ENCODE results near the gene PTPN2.

PTPN2 gene

GRCh38 chr18:12857215-12857905, 26.7 kb downstream of the PTPN2 start:
- peak; percentile 23 for DNase-seq

- DNase-seq: no peak
Observed at GRCh38 chr18:12855916-12856315, 28.1 kb downstream of the PTPN2 start.

GRCh38 chr18:12852566-12853315, 31.3 kb downstream of the PTPN2 start:
- no peak for DNase-seq

- no peak for DNase-seq
Observed at GRCh38 chr18:12851716-12852115, 32.3 kb downstream of the PTPN2 start.

GRCh38 chr18:12849548-12849947, 34.5 kb downstream of the PTPN2 start:
- no peak for DNase-seq

GRCh38 chr18:12848405-12848804, 35.6 kb downstream of the PTPN2 start:
- DNase-seq: no peak

- no peak for DNase-seq
Observed at GRCh38 chr18:12844391-12844790, 39.6 kb downstream of the PTPN2 start.

GRCh38 chr18:12843420-12844350, 40.4 kb downstream of the PTPN2 start:
- DNase-seq: no peak

- no peak for DNase-seq
Observed at GRCh38 chr18:12842459-12843380, 41.3 kb downstream of the PTPN2 start.

- DNase-seq: no peak
Observed at GRCh38 chr18:12841070-12841469, 43.0 kb downstream of the PTPN2 start.

- peak; percentile 14 for DNase-seq
Observed at GRCh38 chr18:12840382-12840781, 43.7 kb downstream of the PTPN2 start.

- peak; percentile 19 for DNase-seq
Observed at GRCh38 chr18:12839526-12840196, 44.4 kb downstream of the PTPN2 start.

- DNase-seq: no peak
Observed at GRCh38 chr18:12839057-12839525, 44.9 kb downstream of the PTPN2 start.

- DNase-seq: no peak
Observed at GRCh38 chr18:12838178-12838634, 45.8 kb downstream of the PTPN2 start.

- DNase-seq: no peak
Observed at GRCh38 chr18:12837747-12838146, 46.3 kb downstream of the PTPN2 start.

- no peak for DNase-seq
Observed at GRCh38 chr18:12836551-12836950, 47.5 kb downstream of the PTPN2 start.

GRCh38 chr18:12828116-12829051, 55.7 kb downstream of the PTPN2 start:
- DNase-seq: no peak

GRCh38 chr18:12827588-12827987, 56.4 kb downstream of the PTPN2 start:
- no peak for DNase-seq

GRCh38 chr18:12825230-12825629, 58.8 kb downstream of the PTPN2 start:
- DNase-seq: no peak

- DNase-seq: no peak
Observed at GRCh38 chr18:12823892-12824291, 60.1 kb downstream of the PTPN2 start.

Data from CD4-positive, alpha-beta T cell treated with Interleukin-17A for 4 hours (primary cell).